ENCODE data around the gene GHRL.

GHRL gene

GRCh38 chr3:10280177-10280529 is 12.6 kb downstream of the GHRL start:
- H3F3A ChIP-seq (ENCODE audit: insufficient read depth): peaks cover 3% of the 10 kb centered on the region; the same call in 1 of the 2 replicates
- no peak overlapping the region for H2AFZ ChIP-seq (ENCODE audit: low read depth, low read length, severe bottlenecking)
- H3K9ac ChIP-seq (ENCODE audit: low read length): no peak overlapping the region
- no peaks in the 10 kb centered on the region for H3K9me3 ChIP-seq (ENCODE audit: insufficient read depth, low read length)
- H3K4me2 ChIP-seq (ENCODE audit: low read depth, low read length, poor library complexity, severe bottlenecking): no peak overlapping the region
- no peaks in the 10 kb centered on the region for H3K27me3 ChIP-seq (ENCODE audit: low read length)
- peaks cover 19% of the 10 kb centered on the region for H3K79me2 ChIP-seq (ENCODE audit: insufficient read depth, low read length)
- no peaks in the 10 kb centered on the region; the same call in 1 of the 2 replicates for H4K20me1 ChIP-seq (ENCODE audit: low read depth, low read length)
- H3K4me3 ChIP-seq (ENCODE audit: insufficient read depth, low read length, poor library complexity, severe bottlenecking): no peak overlapping the region
- no peak overlapping the region for H3K27ac ChIP-seq (ENCODE audit: low read depth, low read length)
- TF ChIP-seq, protein P1, sequence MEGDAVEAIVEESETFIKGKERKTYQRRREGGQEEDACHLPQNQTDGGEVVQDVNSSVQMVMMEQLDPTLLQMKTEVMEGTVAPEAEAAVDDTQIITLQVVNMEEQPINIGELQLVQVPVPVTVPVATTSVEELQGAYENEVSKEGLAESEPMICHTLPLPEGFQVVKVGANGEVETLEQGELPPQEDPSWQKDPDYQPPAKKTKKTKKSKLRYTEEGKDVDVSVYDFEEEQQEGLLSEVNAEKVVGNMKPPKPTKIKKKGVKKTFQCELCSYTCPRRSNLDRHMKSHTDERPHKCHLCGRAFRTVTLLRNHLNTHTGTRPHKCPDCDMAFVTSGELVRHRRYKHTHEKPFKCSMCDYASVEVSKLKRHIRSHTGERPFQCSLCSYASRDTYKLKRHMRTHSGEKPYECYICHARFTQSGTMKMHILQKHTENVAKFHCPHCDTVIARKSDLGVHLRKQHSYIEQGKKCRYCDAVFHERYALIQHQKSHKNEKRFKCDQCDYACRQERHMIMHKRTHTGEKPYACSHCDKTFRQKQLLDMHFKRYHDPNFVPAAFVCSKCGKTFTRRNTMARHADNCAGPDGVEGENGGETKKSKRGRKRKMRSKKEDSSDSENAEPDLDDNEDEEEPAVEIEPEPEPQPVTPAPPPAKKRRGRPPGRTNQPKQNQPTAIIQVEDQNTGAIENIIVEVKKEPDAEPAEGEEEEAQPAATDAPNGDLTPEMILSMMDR (IDR thresholded peaks at IDR 0.05; ENCODE audit: insufficient read depth, low read length, poor library complexity, severe bottlenecking): no peak
- TF ChIP-seq EZH2phosphoT487 (conservative IDR thresholded peaks at IDR 0.05; ENCODE audit: low read length): no peak
- peaks cover 12% of the 10 kb centered on the region; the same call in 1 of the 2 replicates for H3K36me3 ChIP-seq (ENCODE audit: low read length)
- no peaks in the 10 kb centered on the region for H3K9me2 ChIP-seq (replicated peaks; ENCODE audit: insufficient read depth, low read length)

DNA sequence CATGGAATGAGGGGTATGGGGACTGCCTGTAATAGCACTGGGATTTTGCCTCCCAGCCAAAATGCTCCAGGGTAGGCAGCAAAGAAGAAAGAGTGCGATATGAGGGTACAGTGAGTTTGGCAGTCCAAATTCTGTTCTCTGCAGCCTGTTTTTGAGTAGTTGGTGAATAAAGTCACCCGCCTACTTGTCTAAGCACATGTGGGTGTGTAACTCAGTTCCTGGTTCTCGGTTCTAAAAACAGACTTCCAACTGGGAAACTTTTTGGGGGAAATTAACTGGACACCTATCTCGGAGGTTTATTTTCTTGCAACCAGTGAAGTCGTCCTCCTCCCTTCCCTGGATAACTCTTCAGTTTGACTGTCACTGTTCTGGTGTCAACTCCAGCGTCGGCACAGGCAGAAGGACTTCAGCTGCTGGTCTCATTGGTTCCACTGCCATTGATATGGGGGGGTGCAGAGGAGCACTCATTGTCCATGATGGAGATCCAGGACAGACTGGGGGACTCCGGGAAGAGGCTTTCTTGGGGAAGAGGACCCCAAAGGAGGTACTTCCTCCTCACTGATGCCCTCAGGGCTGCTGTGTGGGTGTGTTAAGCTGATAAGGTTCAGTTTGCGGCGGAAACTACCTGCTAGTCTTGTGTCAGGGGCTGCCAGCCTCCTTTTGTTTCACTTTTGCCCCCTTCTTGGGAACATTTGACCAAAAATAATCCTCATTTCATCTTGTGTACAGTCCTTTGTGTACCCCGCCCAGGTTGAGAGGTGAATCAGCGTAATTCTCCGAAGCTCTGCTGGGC is 13.2 kb downstream of the GHRL start:
- Histone ChIP-seq H2AFZ (ENCODE audit: low read depth, low read length, severe bottlenecking) (no peak overlapping the region), H3K36me3 (ENCODE audit: low read length) (peaks cover 12% of the 10 kb centered on the region; the same call in 1 of the 2 replicates), H3K9me3 (ENCODE audit: insufficient read depth, low read length) (no peaks in the 10 kb centered on the region), H3K4me2 (ENCODE audit: low read depth, low read length, poor library complexity, severe bottlenecking) (no peak overlapping the region), H3K9ac (ENCODE audit: low read length) (no peak overlapping the region), H3K79me2 (ENCODE audit: insufficient read depth, low read length) (peaks cover 25% of the 10 kb centered on the region), H4K20me1 (ENCODE audit: low read depth, low read length) (no peaks in the 10 kb centered on the region; the same call in 1 of the 2 replicates), H3K9me2 (replicated peaks; ENCODE audit: insufficient read depth, low read length) (no peaks in the 10 kb centered on the region), H3K27ac (ENCODE audit: low read depth, low read length) (no peak overlapping the region), H3K27me3 (ENCODE audit: low read length) (no peaks in the 10 kb centered on the region), H3K4me3 (ENCODE audit: insufficient read depth, low read length, poor library complexity, severe bottlenecking) (no peak overlapping the region), H3F3A (ENCODE audit: insufficient read depth) (peaks cover 3% of the 10 kb centered on the region; the same call in 1 of the 2 replicates)
- TF ChIP-seq, protein P1 (IDR thresholded peaks at IDR 0.05; ENCODE audit: insufficient read depth, low read length, poor library complexity, severe bottlenecking): no peak
- TF ChIP-seq EZH2phosphoT487 (conservative IDR thresholded peaks at IDR 0.05; ENCODE audit: low read length): no peak

- H3K27ac ChIP-seq (ENCODE audit: low read depth, low read length): no peak overlapping the region
- no peak overlapping the region for H3K9ac ChIP-seq (ENCODE audit: low read length)
- H3K4me3 ChIP-seq (ENCODE audit: insufficient read depth, low read length, poor library complexity, severe bottlenecking): no peak overlapping the region
- peaks cover 4% of the 10 kb centered on the region; the same call in 1 of the 2 replicates for H4K20me1 ChIP-seq (ENCODE audit: low read depth, low read length)
- H3K79me2 ChIP-seq (ENCODE audit: insufficient read depth, low read length): peaks cover 36% of the 10 kb centered on the region
- H3K9me2 ChIP-seq (replicated peaks; ENCODE audit: insufficient read depth, low read length): no peaks in the 10 kb centered on the region
- H3F3A ChIP-seq (ENCODE audit: insufficient read depth): peaks cover 3% of the 10 kb centered on the region; the same call in 1 of the 2 replicates
- peaks cover 12% of the 10 kb centered on the region; the same call in 1 of the 2 replicates for H3K36me3 ChIP-seq (ENCODE audit: low read length)
- no peak for TF ChIP-seq EZH2phosphoT487 (conservative IDR thresholded peaks at IDR 0.05; ENCODE audit: low read length)
- TF ChIP-seq, protein P1 (IDR thresholded peaks at IDR 0.05; ENCODE audit: insufficient read depth, low read length, poor library complexity, severe bottlenecking): no peak
- H3K9me3 ChIP-seq (ENCODE audit: insufficient read depth, low read length): no peaks in the 10 kb centered on the region
- H2AFZ ChIP-seq (ENCODE audit: low read depth, low read length, severe bottlenecking): no peak overlapping the region
- H3K4me2 ChIP-seq (ENCODE audit: low read depth, low read length, poor library complexity, severe bottlenecking): no peak overlapping the region
- H3K27me3 ChIP-seq (ENCODE audit: low read length): no peaks in the 10 kb centered on the region
These were observed 14.2 kb downstream of the GHRL start for GRCh38 chr3:10278501-10278900.
